ENCODE results near the gene SLC38A6.
A peak's percentile ranks its signal among the peaks of the same experiment; 100 is the strongest.

SLC38A6 gene

GRCh38 chr14:60981633-60982455 is 799 bp downstream of the SLC38A6 start:
- DNase-seq (ENCODE audit: low spot score): peak; percentile 52

GRCh38 chr14:60984196-60984595 is 3.2 kb downstream of the SLC38A6 start:
- no peak for DNase-seq (ENCODE audit: low spot score)

- DNase-seq (ENCODE audit: low spot score): no peak
Observed at GRCh38 chr14:60986500-60986899, 5.5 kb downstream of the SLC38A6 start.

- DNase-seq (ENCODE audit: low spot score): peak; percentile 27
Observed at GRCh38 chr14:60989599-60989998, 8.6 kb downstream of the SLC38A6 start.

GRCh38 chr14:60998617-60999016 is 17.6 kb downstream of the SLC38A6 start:
- no peak for DNase-seq (ENCODE audit: low spot score)

GRCh38 chr14:60999536-60999935 is 18.5 kb downstream of the SLC38A6 start:
- DNase-seq (ENCODE audit: low spot score): no peak

GRCh38 chr14:61003571-61003970 is 22.5 kb downstream of the SLC38A6 start:
- peak; percentile 13 for DNase-seq (ENCODE audit: low spot score)

GRCh38 chr14:61019537-61019936 is 38.5 kb downstream of the SLC38A6 start:
- no peak for DNase-seq (ENCODE audit: low spot score)

- peak; percentile 60 for DNase-seq (ENCODE audit: low spot score)
Observed at GRCh38 chr14:61025251-61026223, 44.5 kb downstream of the SLC38A6 start.

- no peak for DNase-seq (ENCODE audit: low spot score)
Observed at GRCh38 chr14:61026526-61026925, 45.5 kb downstream of the SLC38A6 start.

GRCh38 chr14:61031026-61031425 is 50.0 kb downstream of the SLC38A6 start:
- no peak for DNase-seq (ENCODE audit: low spot score)

GRCh38 chr14:61033054-61033453 is 52.0 kb downstream of the SLC38A6 start:
- DNase-seq (ENCODE audit: low spot score): no peak

- DNase-seq (ENCODE audit: low spot score): peak; percentile 7
Observed at GRCh38 chr14:61033855-61034254, 52.8 kb downstream of the SLC38A6 start.

- DNase-seq (ENCODE audit: low spot score): no peak
Observed at GRCh38 chr14:61034416-61035120, 53.5 kb downstream of the SLC38A6 start.

GRCh38 chr14:61037215-61037614 is 56.2 kb downstream of the SLC38A6 start:
- DNase-seq (ENCODE audit: low spot score): no peak

GRCh38 chr14:61041704-61042103 is 60.7 kb downstream of the SLC38A6 start:
- no peak for DNase-seq (ENCODE audit: low spot score)

- DNase-seq (ENCODE audit: low spot score): no peak
Observed at GRCh38 chr14:61042220-61042619, 61.2 kb downstream of the SLC38A6 start.

- DNase-seq (ENCODE audit: low spot score): no peak
Observed at GRCh38 chr14:61043506-61043905, 62.5 kb downstream of the SLC38A6 start.

GRCh38 chr14:61047021-61047420 is 66.0 kb downstream of the SLC38A6 start:
- no peak for DNase-seq (ENCODE audit: low spot score)

GRCh38 chr14:61048640-61049039 is 67.6 kb downstream of the SLC38A6 start:
- DNase-seq (ENCODE audit: low spot score): no peak

GRCh38 chr14:61050417-61050816 is 69.4 kb downstream of the SLC38A6 start:
- DNase-seq (ENCODE audit: low spot score): no peak

GRCh38 chr14:61051051-61051450 is 70.0 kb downstream of the SLC38A6 start:
- no peak for DNase-seq (ENCODE audit: low spot score)
